ENCODE results near the gene JAM2. TPM values are rescaled to one million over a fixed set of nuclear protein-coding genes. Genes with fewer than 3 reads are reported as not detected.

JAM2 gene
- total and polyA plus RNA-seq, 10 of the 15 experiments (the other 5 are each of a cell fraction or from before 2014, with no cell fraction given): 2.1 to 30.4 (median 8.6) TPM

GRCh38 chr21:25608044-25608737 is 30.9 kb upstream of the JAM2 start (continued):
- TF ChIP-seq SIX5 (IDR thresholded peaks at IDR 0.05; ENCODE audit: low read depth, low read length, severe bottlenecking) (no peak), CEBPB (IDR thresholded peaks at IDR 0.05; ENCODE audit: borderline replicate concordance in 1 of 2, low read depth in 2 of 2, low read length in 2 of 2) (no peak), SMARCA5 (IDR thresholded peaks at IDR 0.05) (peak; percentile 83; the same call in 1 of the 2 replicates), SMC3 (IDR thresholded peaks at IDR 0.05; ENCODE audit: borderline replicate concordance, low read length) (peak; percentile 90), NR2C2 (IDR thresholded peaks at IDR 0.05; ENCODE audit: borderline replicate concordance, control insufficient read depth, insufficient read length, low read depth) (no peak), MEF2A (IDR thresholded peaks at IDR 0.05; ENCODE audit: insufficient read depth, low read depth, low read length) (no peak), KLF5 (IDR thresholded peaks at IDR 0.05; ENCODE audit: partially characterized antibody) (no peak), POU2F2 (IDR thresholded peaks at IDR 0.05; ENCODE audit: borderline replicate concordance, low read depth, low read length) (peak; percentile 76; the same call in 1 of the 3 replicates), PKNOX1 (IDR thresholded peaks at IDR 0.05) (no peak), RUNX3 (IDR thresholded peaks at IDR 0.05; ENCODE audit: low read length) (0 out of 2 replicates have a peak, but pooled peaks have one; percentile 12), BCLAF1 (IDR thresholded peaks at IDR 0.05) (no peak), STAT1 (conservative IDR thresholded peaks at IDR 0.05) (no peak), CEBPZ (IDR thresholded peaks at IDR 0.05; ENCODE audit: low read depth, low read length) (no peak), ZNF24 (IDR thresholded peaks at IDR 0.05) (peak; percentile 98), NFXL1 (IDR thresholded peaks at IDR 0.05; ENCODE audit: borderline replicate concordance) (no peak), ZNF622 (IDR thresholded peaks at IDR 0.05) (no peak), ZNF217 (IDR thresholded peaks at IDR 0.05) (no peak), USF2 (IDR thresholded peaks at IDR 0.05; ENCODE audit: borderline replicate concordance, low read depth, low read length) (no peak), ETV6 (conservative IDR thresholded peaks at IDR 0.05 in 1 of 2, IDR thresholded peaks at IDR 0.05 in 1 of 2; ENCODE audit: borderline replicate concordance in 1 of 2, low read depth in 1 of 2) (no peak), CHD1 (IDR thresholded peaks at IDR 0.05; ENCODE audit: low read depth, low read length) (no peak), RB1 (IDR thresholded peaks at IDR 0.05; ENCODE audit: borderline replicate concordance) (no peak)
